NCI-H1048 (cell line): ENCODE measurements around the gene IGLL1.

Experiments used
- DNase-seq: peaks from one replicate; lab custom pipeline; 2025; lab: John Stamatoyannopoulos, UW

Gene IGLL1

GRCh38 chr22:23527971-23528740, 51.9 kb downstream of the IGLL1 start:
- no peak for DNase-seq

- DNase-seq, result no peak
Observed at GRCh38 chr22:23526596-23527316, 53.3 kb downstream of the IGLL1 start.

DNA sequence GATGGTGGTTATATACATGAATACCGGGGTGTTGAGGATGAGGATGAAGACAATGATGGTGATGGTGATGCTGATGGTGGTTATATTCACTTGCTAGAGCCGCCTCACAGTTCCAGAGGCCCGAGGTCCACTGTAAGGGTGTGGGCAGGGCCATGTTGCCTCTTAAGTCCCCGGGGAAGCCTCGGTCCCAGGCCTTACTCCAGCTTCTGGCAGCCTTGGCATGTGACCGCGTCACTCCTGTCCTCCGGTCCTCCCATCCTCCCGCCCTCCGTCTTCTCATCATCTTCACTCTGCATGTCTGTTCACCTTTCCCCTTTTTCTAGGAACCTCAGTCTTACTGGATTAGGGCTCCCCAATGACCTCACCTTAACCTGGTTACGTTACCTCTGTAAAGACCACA, 54.6 kb downstream of the IGLL1 start:
- DNase-seq, result no peak

DNA sequence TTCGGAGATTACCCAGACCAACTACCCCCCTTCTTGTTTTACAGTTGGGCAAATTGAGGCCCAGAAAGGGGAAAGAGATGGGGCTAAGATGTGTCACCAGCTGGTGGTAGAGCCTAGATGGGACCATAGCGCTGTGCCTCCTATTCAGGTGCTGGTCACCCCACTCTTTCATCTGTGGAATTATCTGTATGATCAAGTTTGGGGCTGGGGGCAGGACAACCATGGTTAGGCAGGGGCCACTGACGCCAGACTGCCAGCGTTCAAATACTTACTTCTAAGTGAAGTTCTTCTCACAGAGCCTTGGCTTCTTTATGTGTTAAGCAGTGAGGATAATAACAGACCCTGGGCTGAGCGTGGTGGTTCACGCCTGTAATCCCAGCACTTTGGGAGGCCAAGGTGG, 55.9 kb downstream of the IGLL1 start:
- DNase-seq, result no peak

DNA sequence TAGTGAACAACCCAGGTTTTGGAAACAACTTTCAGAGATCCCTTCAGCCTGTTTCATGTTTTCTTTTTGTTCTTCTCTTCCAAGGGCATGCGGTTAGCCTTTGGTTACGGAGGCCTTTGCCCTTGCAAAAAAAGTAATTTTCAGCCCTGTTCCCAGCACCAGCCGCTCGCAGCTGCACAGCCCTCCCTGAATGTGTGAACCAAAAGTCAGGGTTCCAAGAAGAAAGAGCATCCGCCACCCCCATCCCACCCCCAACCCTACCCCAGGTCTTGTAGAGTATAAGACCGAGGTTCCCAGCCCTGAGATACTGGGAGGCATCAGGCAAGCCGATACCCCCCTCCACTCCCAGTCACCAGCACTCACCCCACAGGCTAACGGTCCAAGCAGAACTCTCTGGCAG, 56.4 kb downstream of the IGLL1 start:
- DNase-seq, result no peak
